Astrocyte (in vitro differentiated cells and primary cell): ENCODE data around the gene PI4K2B. TPM values are rescaled to one million over a fixed set of nuclear protein-coding genes. Genes with fewer than 3 reads are reported as not detected.

Experiments used
- DNase-seq: peaks from one replicate; pipeline ENCODE4 v3.0.0-alpha.2; 2010; ENCODE audit warnings: low read depth
- FAIRE-seq: peaks from 2 replicates; lab custom pipeline; 2011; peaks lifted over from hg19 to GRCh38; lab: Jason Lieb, UNC
- H2AFZ ChIP-seq: 2 replicates; pipeline ENCODE4 v1.6.0; 2012; ENCODE audit warnings: low read depth, low read length, inconsistent platforms
- H3K27ac ChIP-seq: 2 replicates; pipeline ENCODE4 v1.5.1; 2011; ENCODE audit warnings: low read depth, low read length, inconsistent platforms
- H3K27me3 ChIP-seq: 2 replicates; pipeline ENCODE4 v1.6.0; 2011; ENCODE audit warnings: low read length, inconsistent platforms; ENCODE audit not compliant: insufficient read depth
- H3K36me3 ChIP-seq: 2 replicates; pipeline ENCODE4 v1.5.1; 2011; ENCODE audit warnings: low read length, inconsistent platforms; ENCODE audit not compliant: insufficient read depth
- H3K4me1 ChIP-seq: 2 replicates; pipeline ENCODE4 v1.5.1; 2011; ENCODE audit warnings: low read length, inconsistent platforms; ENCODE audit not compliant: insufficient read depth
- H3K4me2 ChIP-seq: 2 replicates; pipeline ENCODE4 v1.6.0; 2012; ENCODE audit warnings: low read length, inconsistent platforms
- H3K4me3 ChIP-seq: 2 replicates; pipeline ENCODE4 v1.5.1; 2011; ENCODE audit warnings: low read depth, mild to moderate bottlenecking, low read length, inconsistent platforms; ENCODE audit not compliant: insufficient read depth
- H3K79me2 ChIP-seq: 2 replicates; pipeline ENCODE4 v1.6.0; 2012; ENCODE audit warnings: mild to moderate bottlenecking, low read length, inconsistent platforms; ENCODE audit not compliant: insufficient read depth
- H3K9ac ChIP-seq: 2 replicates; pipeline ENCODE4 v1.6.0; 2012; ENCODE audit warnings: mild to moderate bottlenecking, low read length, inconsistent platforms
- H3K9me3 ChIP-seq: 2 replicates; pipeline ENCODE4 v1.5.1; 2012; ENCODE audit warnings: low read depth, mild to moderate bottlenecking, low read length, inconsistent platforms; ENCODE audit not compliant: insufficient read depth
- H4K20me1 ChIP-seq: 2 replicates; pipeline ENCODE4 v1.6.0; 2012; ENCODE audit warnings: low read length, inconsistent platforms; ENCODE audit not compliant: insufficient read depth
- H3K27ac Mint-ChIP-seq: one replicate; pipeline ENCODE4 v1.8.0; 2021; ENCODE audit warnings: mild to moderate bottlenecking, mixed read lengths; ENCODE audit not compliant: unreplicated experiment
- H3K27me3 Mint-ChIP-seq: one replicate; pipeline ENCODE4 v1.8.0; 2021; ENCODE audit warnings: low read depth, mixed read lengths; ENCODE audit not compliant: unreplicated experiment
- H3K36me3 Mint-ChIP-seq: one replicate; pipeline ENCODE4 v1.8.0; 2021; ENCODE audit warnings: low read depth, mixed read lengths; ENCODE audit not compliant: unreplicated experiment
- H3K4me1 Mint-ChIP-seq: one replicate; pipeline ENCODE4 v1.8.0; 2021; ENCODE audit warnings: low read depth, mixed read lengths; ENCODE audit not compliant: unreplicated experiment
- H3K4me3 Mint-ChIP-seq: one replicate; pipeline ENCODE4 v1.8.0; 2021; ENCODE audit warnings: mild to moderate bottlenecking, moderate library complexity, mixed read lengths; ENCODE audit not compliant: unreplicated experiment
- H3K9me3 Mint-ChIP-seq: one replicate; pipeline ENCODE4 v1.8.0; 2021; ENCODE audit warnings: mild to moderate bottlenecking, mixed read lengths; ENCODE audit not compliant: unreplicated experiment
- CTCF ChIP-seq: IDR thresholded peaks from 2 replicates; pipeline ENCODE4 v1.5.1; 2011; ENCODE audit warnings: low read depth, mild to moderate bottlenecking, inconsistent platforms, low read length, moderate library complexity; ENCODE audit not compliant: insufficient read depth
- EZH2 ChIP-seq: IDR thresholded peaks from 2 replicates; pipeline ENCODE4 v1.6.1; 2012; ENCODE audit warnings: mild to moderate bottlenecking, low read length, inconsistent platforms; ENCODE audit not compliant: insufficient read depth
- total RNA-seq: library from RNA; stranded (reverse); gene quantifications from 2 replicates; pipeline ENCODE4 v1.2.1, GENCODE V29; 2021

Gene PI4K2B
- total RNA-seq, 1 donor from 2014 or later = 15.7 TPM

- no peaks in the 10 kb centered on the region for H3K27me3 ChIP-seq
- H3K79me2 ChIP-seq = no peaks in the 10 kb centered on the region
- no peak overlapping the region for H3K4me2 ChIP-seq
- TF ChIP-seq CTCF = no peak
- TF ChIP-seq EZH2 = no peak
- FAIRE-seq = no peak
- no peaks in the 10 kb centered on the region for H3K27me3 Mint-ChIP-seq
- peak overlapping the region; percentile 29 for H3K27ac Mint-ChIP-seq
- no peak overlapping the region for H3K4me3 Mint-ChIP-seq
- peaks cover 14% of the 10 kb centered on the region for H3K4me1 Mint-ChIP-seq
- H3K27ac ChIP-seq = no peak overlapping the region
- H3K36me3 ChIP-seq = no peaks in the 10 kb centered on the region
- H4K20me1 ChIP-seq = no peaks in the 10 kb centered on the region
- H2AFZ ChIP-seq = peak overlapping the region; percentile 40
- no peak overlapping the region for H3K4me3 ChIP-seq
- H3K9me3 Mint-ChIP-seq = no peaks in the 10 kb centered on the region
- H3K36me3 Mint-ChIP-seq = no peaks in the 10 kb centered on the region
- H3K9me3 ChIP-seq = no peaks in the 10 kb centered on the region
- H3K4me1 ChIP-seq = peaks cover 12% of the 10 kb centered on the region
- no peak overlapping the region for H3K9ac ChIP-seq
- no peak for DNase-seq
These were observed 74.5 kb downstream of the PI4K2B start for GRCh38 chr4:25308306-25308705.

- H3K27ac ChIP-seq = no peak overlapping the region
- Mint-ChIP-seq H3K36me3 (no peaks in the 10 kb centered on the region), H3K9me3 (no peaks in the 10 kb centered on the region), H3K27ac (peak overlapping the region; percentile 29), H3K27me3 (no peaks in the 10 kb centered on the region), H3K4me1 (peaks cover 17% of the 10 kb centered on the region), H3K4me3 (no peak overlapping the region)
- H4K20me1 ChIP-seq = no peaks in the 10 kb centered on the region
- H3K9me3 ChIP-seq = no peaks in the 10 kb centered on the region
- FAIRE-seq (no peak), DNase-seq (peak; percentile 33)
- no peak overlapping the region for H3K9ac ChIP-seq
- H3K27me3 ChIP-seq = no peaks in the 10 kb centered on the region
- no peaks in the 10 kb centered on the region for H3K36me3 ChIP-seq
- H3K4me3 ChIP-seq = no peak overlapping the region
- H3K4me2 ChIP-seq = no peak overlapping the region
- no peak for TF ChIP-seq EZH2
- TF ChIP-seq CTCF = no peak
- no peaks in the 10 kb centered on the region for H3K79me2 ChIP-seq
- H3K4me1 ChIP-seq = peaks cover 17% of the 10 kb centered on the region
- H2AFZ ChIP-seq = no peak overlapping the region
These were observed 74.9 kb downstream of the PI4K2B start for GRCh38 chr4:25308761-25309160.

GRCh38 chr4:25310066-25310802, 76.4 kb downstream of the PI4K2B start:
- Histone ChIP-seq H3K27ac (no peak overlapping the region), H3K79me2 (peaks cover 9% of the 10 kb centered on the region), H3K4me2 (no peak overlapping the region), H3K27me3 (no peaks in the 10 kb centered on the region), H2AFZ (no peak overlapping the region), H3K4me1 (peaks cover 17% of the 10 kb centered on the region), H3K9me3 (no peaks in the 10 kb centered on the region), H3K36me3 (no peaks in the 10 kb centered on the region), H3K9ac (no peak overlapping the region), H3K4me3 (no peak overlapping the region), H4K20me1 (no peaks in the 10 kb centered on the region)
- Mint-ChIP-seq H3K27me3 (no peaks in the 10 kb centered on the region), H3K9me3 (no peaks in the 10 kb centered on the region), H3K27ac (peak overlapping the region; percentile 35), H3K36me3 (no peaks in the 10 kb centered on the region), H3K4me3 (no peak overlapping the region), H3K4me1 (peaks cover 17% of the 10 kb centered on the region)
- TF ChIP-seq CTCF (no peak), EZH2 (no peak)
- DNase-seq = no peak
- FAIRE-seq = no peak
